ENCODE measurements around the gene GRAMD2B.

The GRAMD2B gene

GRCh38 chr5:126538579-126538978 lies 115.4 kb downstream of the GRAMD2B start:
- no peak overlapping the region for H3K4me3 ChIP-seq (ENCODE audit: low read length)
- DNase-seq (ENCODE audit: low read depth): no peak
- no peak for TF ChIP-seq CTCF (IDR thresholded peaks at IDR 0.05; ENCODE audit: insufficient read depth, low read depth, low read length, missing control alignments)

GRCh38 chr5:126540631-126541030 lies 117.4 kb downstream of the GRAMD2B start:
- no peak for DNase-seq (ENCODE audit: low read depth)
- TF ChIP-seq CTCF (IDR thresholded peaks at IDR 0.05; ENCODE audit: insufficient read depth, low read depth, low read length, missing control alignments): no peak
- H3K4me3 ChIP-seq (ENCODE audit: low read length): no peak overlapping the region

- H3K4me3 ChIP-seq (ENCODE audit: low read length): no peak overlapping the region
- DNase-seq (ENCODE audit: low read depth): no peak
- TF ChIP-seq CTCF (IDR thresholded peaks at IDR 0.05; ENCODE audit: insufficient read depth, low read depth, low read length, missing control alignments): no peak
Measured at GRCh38 chr5:126542441-126542840, 119.2 kb downstream of the GRAMD2B start.

GRCh38 chr5:126543009-126543408 lies 119.8 kb downstream of the GRAMD2B start:
- DNase-seq (ENCODE audit: low read depth): no peak
- H3K4me3 ChIP-seq (ENCODE audit: low read length): no peak overlapping the region
- no peak for TF ChIP-seq CTCF (IDR thresholded peaks at IDR 0.05; ENCODE audit: insufficient read depth, low read depth, low read length, missing control alignments)

- DNase-seq (ENCODE audit: low read depth): no peak
- H3K4me3 ChIP-seq (ENCODE audit: low read length): no peak overlapping the region
- no peak for TF ChIP-seq CTCF (IDR thresholded peaks at IDR 0.05; ENCODE audit: insufficient read depth, low read depth, low read length, missing control alignments)
Measured at GRCh38 chr5:126543660-126544059, 120.5 kb downstream of the GRAMD2B start.
